SK-N-SH (cell line): ENCODE data around the gene ASCC1.

Experiments used
- EZH2phosphoT487 ChIP-seq: fragments of 200-600 bp; sonication (generic); IDR thresholded peaks from 2 replicates; pipeline ENCODE4 v1.6.1; 2017; ENCODE audit warnings: low read depth, mixed run types, mild to moderate bottlenecking, antibody characterized with exemption, moderate library complexity, borderline replicate concordance
- FOXM1 ChIP-seq: IDR thresholded peaks from 2 replicates; pipeline ENCODE4 v1.4.0; 2012; ENCODE audit warnings: low read depth, mild to moderate bottlenecking
- TF ChIP-seq, protein P1 (sequence below): IDR thresholded peaks from 2 replicates; pipeline ENCODE4 v1.4.0; 2012; ENCODE audit warnings: low read depth

DNA sequence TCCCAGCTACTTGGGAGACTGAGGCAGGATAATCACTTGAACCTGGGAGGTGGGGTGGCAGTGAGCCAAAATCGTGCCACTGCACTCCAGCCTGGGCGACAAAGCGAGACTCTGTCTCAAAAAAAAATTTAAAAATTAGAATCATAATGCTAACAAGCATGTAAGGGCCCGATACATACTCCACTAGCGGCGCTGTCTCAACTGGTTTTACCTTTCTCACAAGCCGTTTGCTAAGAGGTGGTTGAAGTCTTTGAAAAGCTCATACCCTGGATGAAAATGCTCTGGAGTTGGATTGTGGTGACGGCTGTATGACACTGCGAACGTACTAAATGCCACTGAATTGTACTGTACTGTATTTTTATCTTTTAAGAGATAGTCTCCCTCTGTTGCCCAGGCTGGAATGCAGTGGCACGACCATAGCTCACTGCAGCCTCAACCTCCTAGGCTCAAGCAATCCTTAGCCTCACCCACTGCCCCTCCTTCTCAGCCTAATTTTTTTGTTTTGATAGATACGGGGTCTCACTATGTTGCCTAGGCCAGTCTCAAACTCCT, 157.7 kb downstream of the ASCC1 start:
- TF ChIP-seq EZH2phosphoT487 (no peak), FOXM1 (no peak)
- TF ChIP-seq, protein P1, sequence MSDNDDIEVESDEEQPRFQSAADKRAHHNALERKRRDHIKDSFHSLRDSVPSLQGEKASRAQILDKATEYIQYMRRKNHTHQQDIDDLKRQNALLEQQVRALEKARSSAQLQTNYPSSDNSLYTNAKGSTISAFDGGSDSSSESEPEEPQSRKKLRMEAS = no peak
